Measurements from ENCODE around the gene GAD1. TPM values are rescaled to one million over a fixed set of nuclear protein-coding genes. Genes with fewer than 3 reads are reported as not detected.

Gene GAD1
- total RNA-seq: not detected
- not detected for total RNA-seq (2013)

DNA sequence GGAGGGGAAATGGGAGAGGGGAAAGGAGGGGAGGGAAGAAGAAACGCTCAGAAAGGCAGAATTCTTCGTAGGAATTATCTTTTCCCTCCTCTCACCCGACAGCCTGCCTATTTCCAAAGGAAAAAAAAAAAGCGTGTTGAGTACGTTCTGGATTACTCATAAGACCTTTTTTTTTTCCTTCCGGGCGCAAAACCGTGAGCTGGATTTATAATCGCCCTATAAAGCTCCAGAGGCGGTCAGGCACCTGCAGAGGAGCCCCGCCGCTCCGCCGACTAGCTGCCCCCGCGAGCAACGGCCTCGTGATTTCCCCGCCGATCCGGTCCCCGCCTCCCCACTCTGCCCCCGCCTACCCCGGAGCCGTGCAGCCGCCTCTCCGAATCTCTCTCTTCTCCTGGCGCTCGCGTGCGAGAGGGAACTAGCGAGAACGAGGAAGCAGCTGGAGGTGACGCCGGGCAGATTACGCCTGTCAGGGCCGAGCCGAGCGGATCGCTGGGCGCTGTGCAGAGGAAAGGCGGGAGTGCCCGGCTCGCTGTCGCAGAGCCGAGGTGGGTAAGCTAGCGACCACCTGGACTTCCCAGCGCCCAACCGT, at the start of gene GAD1:
Gene GAD1 (plus strand): TSS at position 384 of the 589 bp plus-strand sequence. CDS start 1,705 bp downstream, outside the sequence.
- under 1% methylated on average over 47 of the region's 49 CpGs for WGBS (ENCODE audit: insufficient coverage)
- no peaks in the 10 kb centered on the region for H3K9me3 Mint-ChIP-seq
- DNase-seq (peak in 1 of 2 donors; percentile 72), ATAC-seq (peak; percentile 43 to 46 (median 43))
- H3K36me3 Mint-ChIP-seq: no peaks in the 10 kb centered on the region
- H3K27me3 ChIP-seq (ENCODE audit: control insufficient read depth, insufficient read depth, low read length): peaks cover 77% of the 10 kb centered on the region
- H3K27ac ChIP-seq (ENCODE audit: low read length): no peak within 1 kb of the TSS
- intact Hi-C loops (cut with micrococcal nuclease): loop anchor here (10.0 kb wide), 1 partner anchor 1288 kb away; the partner anchor contains the start of gene DLX2
- H3K36me3 ChIP-seq (ENCODE audit: control insufficient read depth, insufficient read depth, low read length): no peaks in the 10 kb centered on the region
- H3K4me3 ChIP-seq (ENCODE audit: low read length): peak within 1 kb of the TSS; percentile 12
- H3K27ac Mint-ChIP-seq: no peak within 1 kb of the TSS
- peaks cover 76 to 77% of the 10 kb centered on the region in 2 donors for H3K27me3 Mint-ChIP-seq (ENCODE audit: low read depth in 2 of 2)
- H3K4me3 Mint-ChIP-seq: peak within 1 kb of the TSS; percentile 82
- H3K9me3 ChIP-seq (ENCODE audit: control insufficient read depth, insufficient read depth, low read length): peaks cover 4% of the 10 kb centered on the region
- peaks cover 39 to 56% of the 10 kb centered on the region in 2 donors for H3K4me1 Mint-ChIP-seq
- TF ChIP-seq CTCF (IDR thresholded peaks at IDR 0.05): no peak
- peaks cover 59% of the 10 kb centered on the region for H3K4me1 ChIP-seq (ENCODE audit: control insufficient read depth, insufficient read depth, low read length)

GRCh38 chr2:170770008-170770605, 46.6 kb upstream of the GAD1 start, which contains the start of gene ERICH2:
TSS of gene ERICH2 (plus strand) at chr2:170770378. CDS start at chr2:170770682, 304 bp downstream.
- peaks cover 9% of the 10 kb centered on the region for H3K27me3 ChIP-seq (ENCODE audit: control insufficient read depth, insufficient read depth, low read length)
- peaks cover 5 to 44% of the 10 kb centered on the region in 2 donors for H3K27me3 Mint-ChIP-seq (ENCODE audit: low read depth in 2 of 2)
- peak within 1 kb of the TSS; percentile 79 for H3K4me3 ChIP-seq (ENCODE audit: low read length)
- TF ChIP-seq CTCF (IDR thresholded peaks at IDR 0.05): no peak
- H3K27ac Mint-ChIP-seq: peak within 1 kb of the TSS in 1 of 2 donors; percentile 79
- peaks cover 14% of the 10 kb centered on the region for H3K4me1 ChIP-seq (ENCODE audit: control insufficient read depth, insufficient read depth, low read length)
- no peaks in the 10 kb centered on the region for H3K9me3 ChIP-seq (ENCODE audit: control insufficient read depth, insufficient read depth, low read length)
- peaks cover 11 to 14% of the 10 kb centered on the region in 2 donors for H3K4me1 Mint-ChIP-seq
- peak within 1 kb of the TSS; percentile 89 for H3K4me3 Mint-ChIP-seq
- 6% methylated on average over 13 of the region's 13 CpGs for WGBS (ENCODE audit: insufficient coverage)
- H3K36me3 ChIP-seq (ENCODE audit: control insufficient read depth, insufficient read depth, low read length): no peaks in the 10 kb centered on the region
- peak within 1 kb of the TSS; percentile 73 for H3K27ac ChIP-seq (ENCODE audit: low read length)
- H3K36me3 Mint-ChIP-seq: no peaks in the 10 kb centered on the region
- no peaks in the 10 kb centered on the region for H3K9me3 Mint-ChIP-seq
- ATAC-seq (peak; percentile 60 to 65 (median 63)), DNase-seq (peak in 1 of 2 donors; percentile 63)
- intact Hi-C loops (cut with micrococcal nuclease): no loop called here

DNA sequence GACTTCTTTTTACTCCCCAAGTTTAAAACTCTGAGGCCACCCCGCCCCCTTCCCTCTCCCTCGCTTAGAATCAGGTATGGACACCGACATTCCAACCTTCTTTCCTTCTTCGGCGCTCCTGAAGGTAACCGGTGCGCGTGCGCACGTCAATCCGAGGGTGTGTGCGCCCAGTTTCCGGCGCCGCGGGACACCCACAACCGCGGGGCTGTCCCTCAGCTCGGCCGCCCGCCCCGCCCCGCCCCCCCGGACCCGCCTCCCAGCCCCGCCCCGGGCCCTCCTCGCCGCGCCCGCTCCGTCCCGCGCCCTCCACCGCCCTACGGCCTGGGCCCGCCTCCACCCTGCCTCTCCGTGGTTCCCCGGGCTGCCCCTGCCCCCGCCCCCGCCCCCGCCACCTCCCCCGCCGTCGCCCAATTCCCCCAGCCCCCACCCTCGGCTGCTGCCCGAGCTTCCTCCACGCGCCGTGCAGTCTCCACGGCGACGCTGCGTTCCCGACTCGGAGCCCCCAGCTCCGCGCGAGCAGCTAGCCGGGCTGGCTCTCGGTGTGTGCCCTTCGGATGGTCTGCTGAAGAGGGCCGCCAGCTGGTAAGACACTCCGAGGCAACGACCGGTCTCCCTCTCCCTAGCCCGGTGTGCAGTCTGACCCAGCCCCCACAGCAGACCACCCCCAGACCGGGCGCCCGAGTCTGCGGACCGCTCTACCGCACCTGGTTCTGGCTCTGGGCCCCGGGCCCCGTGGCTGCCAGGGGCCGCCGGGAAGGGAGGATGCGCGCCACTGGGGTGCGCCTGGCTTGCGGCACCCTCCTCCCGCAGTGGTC, 45.9 kb upstream of the GAD1 start:
- intact Hi-C loops (cut with micrococcal nuclease): no loop called here
- Histone ChIP-seq H3K36me3 (ENCODE audit: control insufficient read depth, insufficient read depth, low read length) (no peaks in the 10 kb centered on the region), H3K4me1 (ENCODE audit: control insufficient read depth, insufficient read depth, low read length) (peaks cover 14% of the 10 kb centered on the region), H3K9me3 (ENCODE audit: control insufficient read depth, insufficient read depth, low read length) (no peaks in the 10 kb centered on the region), H3K4me3 (ENCODE audit: low read length) (peak overlapping the region; percentile 79), H3K27ac (ENCODE audit: low read length) (peak overlapping the region; percentile 73), H3K27me3 (ENCODE audit: control insufficient read depth, insufficient read depth, low read length) (peaks cover 9% of the 10 kb centered on the region)
- Mint-ChIP-seq H3K36me3 (no peaks in the 10 kb centered on the region), H3K27me3 (ENCODE audit: low read depth in 2 of 2) (peaks cover 2 to 42% of the 10 kb centered on the region in 2 donors), H3K9me3 (no peaks in the 10 kb centered on the region), H3K4me3 (peak overlapping the region; percentile 89), H3K27ac (peak overlapping the region in 1 of 2 donors; percentile 79), H3K4me1 (peaks cover 11 to 14% of the 10 kb centered on the region in 2 donors)
- under 1% methylated on average over 68 of the region's 82 CpGs for WGBS (ENCODE audit: insufficient coverage)
- no peak for TF ChIP-seq CTCF (IDR thresholded peaks at IDR 0.05)
- DNase-seq: peak; percentile 61 to 84
- peak; percentile 86 to 94 (median 89) for ATAC-seq
